GM18909 (cell line): ENCODE data around the gene DDX51.

Experiments used
- ATAC-seq: cut with Tn5 transposase; IDR thresholded peaks from one replicate; pipeline ENCODE4 v1.9.1; 2021; ENCODE audit warnings: mild to moderate bottlenecking; ENCODE audit not compliant: unreplicated experiment, poor library complexity

Gene DDX51

DNA sequence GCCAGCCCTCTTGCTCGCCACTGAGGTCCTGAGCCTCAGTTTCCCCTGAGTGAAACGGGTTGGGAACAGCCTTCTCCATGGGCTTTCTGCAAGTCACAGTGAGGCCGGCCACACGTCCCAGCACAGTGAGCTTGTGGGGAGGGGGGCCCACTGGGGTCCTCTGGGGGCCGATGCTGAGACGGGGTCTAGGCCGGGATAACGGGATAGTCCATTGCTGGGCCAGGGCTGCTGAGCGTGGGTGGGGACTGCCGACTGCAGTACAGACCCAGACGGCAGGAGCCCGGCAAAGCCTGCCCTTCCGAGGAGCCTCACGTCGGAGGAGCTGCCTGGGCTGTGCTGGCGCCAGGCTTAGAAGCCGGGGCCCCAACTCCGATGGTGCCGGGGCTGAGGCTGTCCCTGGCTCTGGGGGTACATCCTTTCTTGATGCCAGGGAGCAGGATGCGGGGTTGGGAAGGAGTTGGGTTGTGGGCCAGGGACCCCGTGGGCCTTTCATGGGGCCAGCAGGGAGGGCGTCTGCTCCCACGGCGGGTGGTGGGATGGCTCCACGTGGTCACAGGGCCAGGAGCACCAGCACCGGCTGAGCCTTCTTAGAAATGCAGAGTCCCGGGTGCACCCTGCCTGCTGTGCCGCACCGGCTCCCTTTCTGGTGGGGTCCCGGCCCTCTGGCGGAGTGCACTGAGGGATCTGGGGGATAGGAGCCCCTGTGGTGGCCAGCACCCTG is 24.4 kb upstream of the DDX51 start:
- ATAC-seq: no peak

DNA sequence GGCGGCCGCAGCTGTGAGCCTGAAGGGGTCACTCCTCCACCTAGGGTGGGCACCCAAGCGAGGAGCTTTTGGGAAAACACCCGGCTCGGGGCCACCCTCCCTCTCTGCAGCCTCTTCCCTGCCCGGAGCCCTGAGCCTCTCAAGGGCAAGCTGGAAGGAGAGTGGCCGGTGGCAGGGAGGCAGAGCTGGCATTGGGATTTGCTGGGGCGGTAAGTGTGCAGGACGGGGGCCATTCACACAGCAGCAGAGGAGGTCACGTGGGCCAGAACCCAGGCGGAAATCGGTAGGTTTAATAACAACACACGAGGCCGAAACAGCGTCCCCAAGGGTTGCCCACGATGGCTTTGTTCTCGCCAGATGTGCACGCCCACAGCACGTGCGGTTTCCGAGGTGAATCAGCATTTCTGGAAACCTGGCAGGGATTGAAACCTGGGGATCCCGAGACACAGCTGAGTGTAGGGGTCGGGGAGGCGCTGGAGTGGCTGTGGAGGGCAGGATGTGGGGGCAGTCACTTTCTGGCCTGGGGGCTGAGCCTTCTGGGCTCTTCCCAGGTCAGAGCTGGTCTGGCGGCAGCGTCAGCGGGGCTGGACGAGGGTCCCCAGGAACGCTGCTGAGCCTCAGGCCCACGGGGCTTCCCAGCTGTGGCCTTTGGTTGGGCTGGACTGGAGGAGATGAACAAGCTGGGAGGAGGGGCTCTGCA is 23.6 kb upstream of the DDX51 start:
- no peak for ATAC-seq

GRCh38 chr12:132166801-132167591 is 22.9 kb upstream of the DDX51 start:
- ATAC-seq: no peak

DNA sequence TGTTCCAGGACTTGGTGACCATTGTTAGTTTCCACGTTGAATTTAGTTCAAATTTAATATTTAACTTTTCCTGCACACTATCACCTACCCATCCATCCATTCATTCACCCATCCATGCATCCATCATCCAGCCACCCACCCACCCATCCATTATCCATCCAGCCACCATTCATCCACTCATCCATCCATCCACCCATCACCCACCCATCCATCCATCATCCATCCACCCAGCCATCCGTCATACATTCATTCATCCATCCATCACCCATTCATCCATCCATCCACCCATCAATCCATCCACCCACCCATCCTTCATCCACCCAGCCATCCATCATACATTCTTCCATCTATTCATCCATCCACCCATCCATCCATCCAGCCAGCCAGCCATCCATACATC is 22.0 kb upstream of the DDX51 start:
- ATAC-seq: no peak

DNA sequence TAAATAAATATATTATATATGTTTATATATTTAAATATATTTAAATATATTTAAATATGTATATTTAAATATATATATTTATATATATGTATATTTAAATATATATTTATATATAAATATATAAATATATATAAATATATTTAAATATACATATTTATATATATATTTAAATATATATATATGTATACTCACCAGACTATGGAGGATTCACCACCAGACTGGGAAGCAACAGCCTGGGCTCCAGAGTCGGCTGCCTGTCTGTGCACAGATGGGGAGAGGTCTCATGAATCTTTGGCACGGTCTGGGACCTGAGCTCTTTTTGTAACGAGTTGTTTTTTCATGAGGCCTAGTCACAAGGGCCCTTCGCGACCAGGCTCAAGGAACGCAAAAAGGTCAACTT is 21.5 kb upstream of the DDX51 start:
- ATAC-seq: no peak

GRCh38 chr12:132164426-132164825 is 20.3 kb upstream of the DDX51 start:
- no peak for ATAC-seq

DNA sequence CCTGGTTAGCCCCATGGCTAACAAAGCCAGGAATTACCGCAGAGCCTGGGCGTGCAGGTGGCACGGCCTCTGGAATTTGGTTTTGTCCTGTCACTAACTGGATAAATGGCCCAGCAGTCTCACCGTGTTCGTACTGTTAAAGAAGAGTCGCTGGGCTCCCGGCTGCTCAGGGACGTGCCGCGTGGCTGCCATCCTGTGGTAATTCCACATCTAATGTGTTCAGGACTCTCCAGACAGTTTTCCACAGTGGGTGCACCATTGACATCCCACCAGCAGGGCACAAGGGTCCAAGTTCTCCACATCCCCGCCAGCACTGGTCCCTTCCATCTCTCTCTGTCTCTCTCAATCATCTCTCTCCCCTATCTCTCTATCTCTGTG is 19.8 kb upstream of the DDX51 start:
- ATAC-seq: no peak

DNA sequence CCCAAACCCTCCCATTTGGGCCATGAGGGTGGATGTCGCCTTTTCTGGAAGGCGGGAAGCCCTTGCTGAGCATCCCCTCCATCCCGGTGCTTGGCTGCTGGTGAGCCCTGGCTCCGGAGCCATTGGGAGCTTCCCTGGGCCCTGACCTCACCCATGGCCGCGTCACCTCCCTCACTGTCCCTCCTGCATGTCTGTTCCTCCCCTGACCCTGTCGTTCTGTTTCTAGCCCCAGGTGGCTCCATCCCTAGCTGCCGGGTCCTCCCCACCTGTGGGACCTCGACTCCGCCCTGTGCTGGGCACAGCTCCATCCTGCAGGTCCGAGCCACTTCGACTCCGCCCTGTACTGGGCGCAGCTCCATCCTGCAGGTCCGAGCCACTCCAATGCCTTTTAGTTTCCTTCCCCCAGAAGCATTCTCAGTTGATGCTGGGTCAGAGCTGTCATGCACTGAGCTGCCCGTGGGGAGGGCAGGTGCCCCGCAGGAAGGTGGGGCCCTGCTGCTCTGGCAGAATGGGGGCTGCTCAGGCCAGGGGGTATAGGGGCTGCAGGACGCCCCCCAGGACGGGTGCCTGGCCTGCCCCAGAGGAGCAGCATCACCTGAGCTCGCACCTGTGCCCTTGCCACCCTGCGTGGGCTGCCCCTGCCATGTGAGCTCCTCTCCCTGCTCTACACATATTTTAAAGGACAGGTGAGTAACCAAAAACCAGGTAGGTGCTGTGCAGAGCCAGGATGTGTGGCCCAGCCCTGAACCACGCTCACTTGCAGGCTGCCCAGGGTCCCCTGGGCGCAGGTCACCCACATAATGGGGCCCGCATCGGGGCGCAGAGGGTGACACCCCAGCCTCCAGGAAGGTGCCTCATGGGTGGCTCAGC is 19.2 kb upstream of the DDX51 start:
- no peak for ATAC-seq

GRCh38 chr12:132162508-132163031 is 18.5 kb upstream of the DDX51 start:
- no peak for ATAC-seq

DNA sequence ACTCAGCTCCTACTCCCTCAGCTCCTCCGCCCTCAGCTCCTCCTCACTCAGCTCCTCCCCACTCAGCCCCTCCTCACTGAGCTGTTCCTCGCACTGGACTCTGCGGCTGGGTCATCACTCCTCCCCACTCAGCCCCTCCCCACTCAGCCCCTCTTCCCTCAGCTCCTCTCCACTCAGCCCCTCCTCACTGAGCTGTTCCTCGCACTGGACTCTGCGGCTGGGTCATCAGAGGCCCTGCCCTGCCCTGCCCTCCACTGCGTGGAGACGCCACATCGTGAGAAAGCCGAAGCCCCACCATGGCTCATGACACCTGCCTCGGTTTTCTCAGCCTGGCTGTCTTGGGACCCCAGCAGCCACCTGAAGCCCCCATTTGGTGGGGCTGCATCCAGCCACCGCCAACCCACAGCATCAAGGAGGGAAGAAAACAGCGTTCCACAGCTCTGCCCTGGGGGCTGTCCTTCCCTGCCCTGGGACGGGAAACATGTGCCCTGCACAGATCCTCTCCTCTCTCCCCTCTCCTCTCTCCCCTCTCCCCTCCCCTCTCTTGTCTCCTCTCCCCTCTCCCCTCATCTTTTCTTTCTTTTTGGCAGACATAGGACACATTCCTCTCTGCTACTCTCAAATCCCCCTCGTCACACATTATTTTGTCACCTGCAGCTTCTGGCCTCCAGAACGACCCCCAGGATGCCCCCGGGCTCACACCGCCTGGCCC is 17.8 kb upstream of the DDX51 start:
- no peak for ATAC-seq

- ATAC-seq: no peak
These were observed 17.1 kb upstream of the DDX51 start for GRCh38 chr12:132161036-132161781.

GRCh38 chr12:132160601-132161035 is 16.5 kb upstream of the DDX51 start:
- ATAC-seq: no peak

- no peak for ATAC-seq
These were observed 15.9 kb upstream of the DDX51 start for GRCh38 chr12:132160016-132160415.

- no peak for ATAC-seq
These were observed 15.5 kb upstream of the DDX51 start for GRCh38 chr12:132159555-132160003.

GRCh38 chr12:132158677-132159554 is 14.8 kb upstream of the DDX51 start:
- no peak for ATAC-seq

- no peak for ATAC-seq
These were observed 13.8 kb upstream of the DDX51 start for GRCh38 chr12:132157733-132158409.
